IMR-90 (cell line): ENCODE measurements around the gene EML1. TPM values are rescaled to one million over a fixed set of nuclear protein-coding genes. Genes with fewer than 3 reads are reported as not detected.

Experiments used
- ATAC-seq: fragments of 200-7000 bp; cut with Tn5 transposase; 2 replicates; pipeline ENCODE4 v1.9.1; 2020; ENCODE audit warnings: low read depth, mild to moderate bottlenecking, moderate library complexity
- BruUV-seq: library from RNA; stranded (reverse); fragments of 400-500 nt; replicated peaks from 2 replicates; lab custom pipeline; 2021; lab: Mats Ljungman, UMichigan
- CTCF ChIA-PET: fragments of 300-600 bp; formaldehyde crosslinking; extraction: SDS; loops from one replicate; lab custom pipeline; 2021; ENCODE audit warnings: antibody characterized with exemption; lab: Yijun Ruan, JAX
- POLR2A ChIA-PET: fragments of 300-600 bp; sonication (Branson Sonifier 250); formaldehyde crosslinking; loops from one replicate; lab custom pipeline; 2022; ENCODE audit warnings: antibody characterized with exemption; ENCODE audit not compliant: unreplicated experiment; lab: Charles Lee
- DNase-seq: peaks from one replicate; pipeline ENCODE4 v3.0.0; 2013
- H2AFZ ChIP-seq: replicated peaks from 2 replicates; pipeline ENCODE3; 2013; ENCODE audit warnings: low read length, mild to moderate bottlenecking; ENCODE audit not compliant: poor library complexity
- H2AK5ac ChIP-seq: 2 replicates; pipeline ENCODE4 v1.6.1; 2013; ENCODE audit warnings: low read depth, low read length, inconsistent platforms
- H2AK9ac ChIP-seq: replicated peaks from 2 replicates; pipeline ENCODE3; 2013; ENCODE audit warnings: mild to moderate bottlenecking, low read depth, low read length, moderate library complexity; ENCODE audit not compliant: poor library complexity
- H2BK120ac ChIP-seq: 2 replicates; pipeline ENCODE4 v1.6.1; 2013; ENCODE audit warnings: low read depth, low read length, inconsistent platforms
- H2BK15ac ChIP-seq: 3 replicates; pipeline ENCODE4 v1.6.1; 2013; ENCODE audit warnings: low read depth, low read length, inconsistent platforms
- H2BK20ac ChIP-seq: 2 replicates; pipeline ENCODE4 v1.6.1; 2013; ENCODE audit warnings: low read depth, mild to moderate bottlenecking, inconsistent platforms, low read length, moderate library complexity
- H2BK5ac ChIP-seq: 2 replicates; pipeline ENCODE4 v1.6.1; 2013; ENCODE audit warnings: mild to moderate bottlenecking, low read depth, low read length, inconsistent platforms; ENCODE audit not compliant: poor library complexity, severe bottlenecking
- H3K14ac ChIP-seq: replicated peaks from 2 replicates; pipeline ENCODE4 v1.6.1; 2013; ENCODE audit warnings: low read depth, low read length, inconsistent platforms
- H3K18ac ChIP-seq: 2 replicates; pipeline ENCODE4 v1.6.1; 2013; ENCODE audit warnings: low read depth, low read length, control low read depth
- H3K23ac ChIP-seq: 2 replicates; pipeline ENCODE4 v1.6.1; 2013; ENCODE audit warnings: low read depth, low read length, inconsistent platforms
- H3K27ac ChIP-seq: 2 replicates; pipeline ENCODE4 v1.5.1; 2013; ENCODE audit warnings: mild to moderate bottlenecking, control low read depth, low read length; ENCODE audit not compliant: insufficient read depth
- H3K27me3 ChIP-seq: 2 replicates; pipeline ENCODE4 v1.6.1; 2013; ENCODE audit warnings: low read length; ENCODE audit not compliant: control insufficient read depth, insufficient read depth
- H3K36me3 ChIP-seq: 2 replicates; pipeline ENCODE4 v1.6.1; 2013; ENCODE audit warnings: low read length, mixed read lengths; ENCODE audit not compliant: control insufficient read depth, insufficient read depth
- H3K4ac ChIP-seq: 2 replicates; pipeline ENCODE4 v1.6.1; 2013; ENCODE audit warnings: low read depth, low read length, inconsistent platforms
- H3K4me1 ChIP-seq: 2 replicates; pipeline ENCODE4 v1.6.1; 2013; ENCODE audit warnings: low read length, mixed read lengths; ENCODE audit not compliant: control insufficient read depth, insufficient read depth
- H3K4me2 ChIP-seq: 2 replicates; pipeline ENCODE4 v1.6.1; 2013; ENCODE audit warnings: low read depth, mild to moderate bottlenecking, control low read depth, low read length, moderate library complexity
- H3K4me3 ChIP-seq: 2 replicates; pipeline ENCODE4 v1.5.1; 2013; ENCODE audit warnings: low read depth, mild to moderate bottlenecking, control low read depth, low read length, moderate library complexity; ENCODE audit not compliant: insufficient read depth
- H3K56ac ChIP-seq: 2 replicates; pipeline ENCODE4 v1.6.1; 2013; ENCODE audit warnings: low read length, inconsistent platforms; ENCODE audit not compliant: insufficient read depth; ENCODE audit errors: extremely low read depth
- H3K79me1 ChIP-seq, 2 experiments: 2 replicates each; pipeline ENCODE4 v1.6.1; 2013; ENCODE audit warnings: low read length in 2 of 2, inconsistent platforms in 1 of 2, low read depth in 1 of 2
- H3K9ac ChIP-seq: 2 replicates; pipeline ENCODE4 v1.6.1; 2013; ENCODE audit warnings: low read depth, low read length, control low read depth
- H3K9me1 ChIP-seq: 2 replicates; pipeline ENCODE4 v1.6.1; 2013; ENCODE audit warnings: low read length, inconsistent platforms; ENCODE audit not compliant: insufficient read depth
- H3K9me3 ChIP-seq: 2 replicates; pipeline ENCODE4 v1.6.1; 2013; ENCODE audit warnings: low read length; ENCODE audit not compliant: control insufficient read depth, insufficient read depth
- H4K20me1 ChIP-seq: 2 replicates; pipeline ENCODE4 v1.6.1; 2013; ENCODE audit warnings: low read length, inconsistent platforms; ENCODE audit not compliant: insufficient read depth
- H4K5ac ChIP-seq: 2 replicates; pipeline ENCODE4 v1.6.1; 2013; ENCODE audit warnings: mild to moderate bottlenecking, low read depth, low read length, control low read depth
- H4K8ac ChIP-seq, 2 experiments: 2 replicates each; pipeline ENCODE4 v1.6.1; 2013; ENCODE audit warnings: low read depth in 2 of 2, low read length in 2 of 2, control low read depth in 1 of 2, inconsistent platforms in 1 of 2
- H4K91ac ChIP-seq: 2 replicates; pipeline ENCODE4 v1.6.1; 2013; ENCODE audit warnings: low read depth, low read length, inconsistent platforms; ENCODE audit not compliant: insufficient read depth
- BHLHE40 ChIP-seq: fragments of 150-350 bp; IDR thresholded peaks from 2 replicates; pipeline ENCODE4 v1.6.1; 2016; ENCODE audit warnings: mild to moderate bottlenecking, low read depth, low read length
- CEBPB ChIP-seq: IDR thresholded peaks from 2 replicates; pipeline ENCODE4 v1.6.1; 2012; ENCODE audit warnings: low read depth, low read length, improper control_type of control experiment
- CHD1 ChIP-seq: IDR thresholded peaks from 2 replicates; pipeline ENCODE4 v1.6.1; 2012; ENCODE audit warnings: low read depth, low read length, improper control_type of control experiment
- CTCF ChIP-seq: conservative IDR thresholded peaks from 2 replicates; pipeline ENCODE4 v1.5.1; 2012; ENCODE audit warnings: mild to moderate bottlenecking, low read depth, low read length, improper control_type of control experiment
- ELK1 ChIP-seq: fragments of 150-350 bp; IDR thresholded peaks from 2 replicates; pipeline ENCODE4 v1.6.1; 2016; ENCODE audit warnings: low read depth, mild to moderate bottlenecking, low read length, moderate library complexity, borderline replicate concordance
- FOS ChIP-seq: fragments of 150-350 bp; IDR thresholded peaks from 2 replicates; pipeline ENCODE4 v1.6.1; 2016; ENCODE audit warnings: low read depth, low read length
- MAFK ChIP-seq: IDR thresholded peaks from 2 replicates; pipeline ENCODE4 v1.6.1; 2012; ENCODE audit warnings: low read depth, low read length, improper control_type of control experiment
- MAZ ChIP-seq: IDR thresholded peaks from 2 replicates; pipeline ENCODE4 v1.6.1; 2012; ENCODE audit warnings: low read depth, mild to moderate bottlenecking, low read length, improper control_type of control experiment, moderate library complexity, borderline replicate concordance
- MXI1 ChIP-seq: IDR thresholded peaks from 2 replicates; pipeline ENCODE4 v1.6.1; 2012; ENCODE audit warnings: low read depth, mild to moderate bottlenecking, low read length, moderate library complexity, borderline replicate concordance
- NFE2L2 ChIP-seq: fragments of 150-350 bp; IDR thresholded peaks from 2 replicates; pipeline ENCODE4 v1.6.1; 2016; ENCODE audit warnings: low read depth, mild to moderate bottlenecking, low read length
- POLR2A ChIP-seq: IDR thresholded peaks from 2 replicates; pipeline ENCODE4 v1.6.1; 2012; ENCODE audit warnings: mild to moderate bottlenecking, low read depth, low read length
- RAD21 ChIP-seq: IDR thresholded peaks from 2 replicates; pipeline ENCODE4 v1.6.1; 2012; ENCODE audit warnings: low read length, improper control_type of control experiment
- RCOR1 ChIP-seq: IDR thresholded peaks from 2 replicates; pipeline ENCODE4 v1.6.1; 2012; ENCODE audit warnings: mild to moderate bottlenecking, low read length, improper control_type of control experiment; ENCODE audit not compliant: insufficient replicate concordance
- RFX5 ChIP-seq: IDR thresholded peaks from 2 replicates; pipeline ENCODE4 v1.8.0; 2012; ENCODE audit warnings: low read depth, mild to moderate bottlenecking, low read length, moderate library complexity
- SMC3 ChIP-seq: fragments of 150-350 bp; IDR thresholded peaks from 2 replicates; pipeline ENCODE4 v1.6.1; 2016; ENCODE audit warnings: low read depth, mild to moderate bottlenecking, antibody characterized with exemption, low read length, moderate library complexity
- USF2 ChIP-seq: fragments of 150-350 bp; IDR thresholded peaks from 2 replicates; pipeline ENCODE4 v1.6.1; 2017; ENCODE audit warnings: mild to moderate bottlenecking, antibody characterized with exemption, low read length, low read depth
- WGBS, 2 experiments: methylation state at CpG; one replicate each; pipeline versions ENCODE4 v1.1.5 to v1.1.7; 2013; ENCODE audit warnings: missing lambda C conversion rate in 2 of 2; ENCODE audit not compliant: insufficient read length in 1 of 2; ENCODE audit errors: extremely low coverage in 2 of 2; 5-methylcytosine and 5-hydroxymethylcytosine counted together
- dilution Hi-C: fragments of 300-500 bp; cut with HindIII; formaldehyde crosslinking; loops from one replicate; pipeline ENCODE4 v1.14.3; 2018; ENCODE audit warnings: low sequenced_read_pairs; ENCODE audit not compliant: unreplicated experiment
- in situ Hi-C: fragments of 300-500 bp; cut with MboI; formaldehyde crosslinking; loops from 3 replicates; pipeline ENCODE4 v1.14.3; 2019; ENCODE audit warnings: low sequenced_read_pairs, inconsistent platforms, mixed read lengths
- intact Hi-C: fragments of 100-400 bp; cut with micrococcal nuclease; formaldehyde crosslinking; loops from 2 replicates; pipeline ENCODE4 v1.10.0; 2022
- polyA plus RNA-seq, 3 experiments: library from polyadenylated mRNA; depleted of rRNA; stranded (reverse); fragments of >200 nt; gene quantifications; 2 replicates each; pipeline ENCODE4 v1.2.3, GENCODE V29; 2012; ENCODE audit warnings: low replicate concordance in 1 of 3
- total RNA-seq: library from RNA; depleted of rRNA; stranded (reverse); fragments of >200 nt; gene quantifications from 2 replicates; pipeline ENCODE4 v1.2.3, GENCODE V29; 2012

EML1 gene
- total and polyA plus RNA-seq, 2 of the 4 experiments (the other 2 are of a cell fraction) = 14.0 to 42.3 TPM

DNA sequence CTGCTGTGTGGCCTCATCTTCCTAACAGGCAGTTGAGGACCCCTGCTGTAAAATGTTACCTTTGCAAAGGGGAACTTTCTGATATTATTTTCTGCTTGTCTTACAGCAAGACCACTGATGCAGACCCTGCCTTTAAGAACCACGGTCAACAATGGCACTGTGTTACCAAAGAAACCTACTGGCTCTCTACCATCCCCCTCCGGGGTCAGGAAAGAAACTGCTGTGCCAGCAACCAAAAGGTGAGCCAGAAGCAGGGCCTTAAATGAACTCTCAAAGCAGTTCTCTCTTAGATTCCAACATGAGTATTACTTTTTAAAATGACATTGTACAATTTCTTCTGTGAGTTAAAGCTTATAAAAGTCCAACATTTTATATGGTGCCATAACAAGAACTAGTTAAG lies 72.2 kb downstream of the EML1 start:
- DNase-seq (no peak), ATAC-seq (no peak)
- no peak overlapping the region for H3K18ac ChIP-seq
- no CpG with 5 or more reads among the region's 2 CpGs for WGBS, 2 experiments
- no peak overlapping the region for H3K9ac ChIP-seq
- no peak overlapping the region for H3K4me2 ChIP-seq
- H3K36me3 ChIP-seq = peaks cover 3% of the 10 kb centered on the region
- no peaks in the 10 kb centered on the region for H3K9me3 ChIP-seq
- H3K27ac ChIP-seq = no peak overlapping the region
- H2AK9ac ChIP-seq = no peak overlapping the region
- POLR2A ChIA-PET = no interaction called here
- BruUV-seq = no TSS peak
- peaks cover 16 to 27% of the 10 kb centered on the region in 2 experiments for H3K79me1 ChIP-seq
- H4K8ac ChIP-seq = no peak overlapping the region
- H4K20me1 ChIP-seq = peaks cover 4% of the 10 kb centered on the region
- intact Hi-C loops = no loop called here
- H2BK5ac ChIP-seq = no peak overlapping the region
- H3K56ac ChIP-seq = no peak overlapping the region
- H2BK120ac ChIP-seq = no peak overlapping the region
- H3K4me1 ChIP-seq = peaks cover 6% of the 10 kb centered on the region
- H2BK20ac ChIP-seq = no peak overlapping the region
- no peak overlapping the region for H2AK5ac ChIP-seq
- H4K5ac ChIP-seq = no peak overlapping the region
- no peak overlapping the region for H3K23ac ChIP-seq
- no peak overlapping the region for H3K14ac ChIP-seq
- no peak overlapping the region for H2AFZ ChIP-seq
- H4K91ac ChIP-seq = no peak overlapping the region
- CTCF ChIA-PET = no interaction called here
- dilution Hi-C loops = no loop called here
- H3K4ac ChIP-seq = no peak overlapping the region
- H3K27me3 ChIP-seq = no peaks in the 10 kb centered on the region
- TF ChIP-seq USF2 (no peak), ELK1 (no peak), POLR2A (no peak), RFX5 (no peak), SMC3 (no peak), NFE2L2 (no peak), CEBPB (no peak), MAZ (no peak), FOS (no peak), BHLHE40 (no peak), MAFK (no peak), MXI1 (no peak), RCOR1 (no peak), RAD21 (no peak), CHD1 (no peak), CTCF (no peak)
- no peak overlapping the region for H3K4me3 ChIP-seq
- H2BK15ac ChIP-seq = no peak overlapping the region
- peaks cover 12% of the 10 kb centered on the region for H3K9me1 ChIP-seq
- in situ Hi-C loops = no loop called here
